Measurements from ENCODE around the gene TRAIP. TPM values are rescaled to one million over a fixed set of nuclear protein-coding genes. Genes with fewer than 3 reads are reported as not detected.
"Not testable (repeated sequence)": the region's sequence is repeated elsewhere in the genome, so short reads cannot be mapped to it uniquely, and the experiment has no call there.

The TRAIP gene
- total RNA-seq, 1 experiment from 2014 or later = 28.0 TPM

DNA sequence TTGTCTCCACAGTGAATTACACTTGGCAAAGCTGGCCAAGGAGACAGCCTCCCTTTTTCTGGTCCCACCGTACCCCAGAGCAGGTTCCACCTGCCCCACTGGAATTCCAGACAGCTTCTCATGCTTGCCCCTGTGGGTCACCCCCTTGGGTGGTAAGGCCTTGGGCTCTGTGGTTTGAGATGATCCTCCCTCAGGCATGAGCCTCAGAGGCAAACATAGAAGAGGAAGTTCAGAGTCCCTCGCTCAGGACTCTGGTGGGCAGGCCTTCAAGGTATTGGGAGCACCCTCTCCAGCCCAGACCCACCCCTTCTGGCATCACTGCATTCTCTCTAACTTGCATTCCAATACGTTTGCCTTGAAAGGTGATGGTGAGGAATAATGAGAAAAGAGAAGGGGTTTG is 25.0 kb downstream of the TRAIP start:
- H3K36me3 Mint-ChIP-seq (ENCODE audit: insufficient read depth, unreplicated experiment) = peaks cover 34% of the 10 kb centered on the region
- H3K4me1 Mint-ChIP-seq (ENCODE audit: low read depth, unreplicated experiment) = no peaks in the 10 kb centered on the region
- no peak overlapping the region for H3K4me3 ChIP-seq (ENCODE audit: low read depth, low read length)
- H3K4me1 ChIP-seq = no peaks in the 10 kb centered on the region
- H3K36me3 ChIP-seq (ENCODE audit: control insufficient read depth, insufficient read depth, low read length) = 0 out of 2 replicates have a peak, but pooled peaks cover 1% of the 10 kb centered on the region
- no peaks in the 10 kb centered on the region for H3K27me3 ChIP-seq (replicated peaks; ENCODE audit: control insufficient read depth, insufficient read depth, low read length)
- POLR2A ChIA-PET = no interaction called here
- no peaks in the 10 kb centered on the region for H3K9me3 ChIP-seq
- H3K27ac Mint-ChIP-seq (ENCODE audit: unreplicated experiment) = no peak overlapping the region
- no peaks in the 10 kb centered on the region for H3K27me3 Mint-ChIP-seq (ENCODE audit: insufficient read depth, unreplicated experiment)
- CTCF ChIA-PET = no interaction called here
- intact Hi-C loops (cut with micrococcal nuclease; ENCODE audit: unreplicated experiment) = no loop called here
- H3K9me3 Mint-ChIP-seq (ENCODE audit: unreplicated experiment) = no peaks in the 10 kb centered on the region
- BruUV-seq (replicated peaks) = no TSS peak
- TF ChIP-seq, protein P1, sequence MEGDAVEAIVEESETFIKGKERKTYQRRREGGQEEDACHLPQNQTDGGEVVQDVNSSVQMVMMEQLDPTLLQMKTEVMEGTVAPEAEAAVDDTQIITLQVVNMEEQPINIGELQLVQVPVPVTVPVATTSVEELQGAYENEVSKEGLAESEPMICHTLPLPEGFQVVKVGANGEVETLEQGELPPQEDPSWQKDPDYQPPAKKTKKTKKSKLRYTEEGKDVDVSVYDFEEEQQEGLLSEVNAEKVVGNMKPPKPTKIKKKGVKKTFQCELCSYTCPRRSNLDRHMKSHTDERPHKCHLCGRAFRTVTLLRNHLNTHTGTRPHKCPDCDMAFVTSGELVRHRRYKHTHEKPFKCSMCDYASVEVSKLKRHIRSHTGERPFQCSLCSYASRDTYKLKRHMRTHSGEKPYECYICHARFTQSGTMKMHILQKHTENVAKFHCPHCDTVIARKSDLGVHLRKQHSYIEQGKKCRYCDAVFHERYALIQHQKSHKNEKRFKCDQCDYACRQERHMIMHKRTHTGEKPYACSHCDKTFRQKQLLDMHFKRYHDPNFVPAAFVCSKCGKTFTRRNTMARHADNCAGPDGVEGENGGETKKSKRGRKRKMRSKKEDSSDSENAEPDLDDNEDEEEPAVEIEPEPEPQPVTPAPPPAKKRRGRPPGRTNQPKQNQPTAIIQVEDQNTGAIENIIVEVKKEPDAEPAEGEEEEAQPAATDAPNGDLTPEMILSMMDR (IDR thresholded peaks at IDR 0.05; ENCODE audit: insufficient read depth in 1 of 2, low read depth in 1 of 2, low read length in 1 of 2, severe bottlenecking in 1 of 2, unreplicated experiment in 1 of 2) = no peak
- no peak overlapping the region for H3K4me3 Mint-ChIP-seq (ENCODE audit: unreplicated experiment)
- DNase-seq = no peak

DNA sequence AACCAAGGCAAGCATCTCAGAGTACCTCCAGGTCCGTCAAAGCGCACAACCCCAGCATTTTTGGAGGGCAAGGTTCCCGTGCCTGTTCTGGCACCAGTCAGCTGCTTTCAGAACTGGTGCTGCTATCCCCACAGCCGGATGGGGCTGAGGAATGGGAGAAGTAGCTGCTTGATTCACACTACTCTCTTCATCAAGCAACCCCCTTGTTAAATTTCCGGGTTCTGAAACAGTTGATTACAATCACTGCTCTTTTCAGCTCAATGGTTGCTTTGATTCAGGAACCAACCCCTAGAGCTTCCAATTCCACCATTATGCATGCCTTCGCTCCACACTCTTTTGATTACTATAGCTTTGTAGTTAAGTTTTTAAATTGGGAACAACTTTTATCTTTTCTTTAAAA is 30.3 kb downstream of the TRAIP start:
- H3K36me3 Mint-ChIP-seq (ENCODE audit: insufficient read depth, unreplicated experiment) = peaks cover 22% of the 10 kb centered on the region
- TF ChIP-seq, protein P1 (IDR thresholded peaks at IDR 0.05; ENCODE audit: insufficient read depth in 1 of 2, low read depth in 1 of 2, low read length in 1 of 2, severe bottlenecking in 1 of 2, unreplicated experiment in 1 of 2) = no peak
- no peaks in the 10 kb centered on the region for H3K4me1 ChIP-seq
- H3K4me1 Mint-ChIP-seq (ENCODE audit: low read depth, unreplicated experiment) = no peaks in the 10 kb centered on the region
- intact Hi-C loops (cut with micrococcal nuclease; ENCODE audit: unreplicated experiment) = no loop called here
- POLR2A ChIA-PET = no interaction called here
- no peaks in the 10 kb centered on the region for H3K9me3 Mint-ChIP-seq (ENCODE audit: unreplicated experiment)
- no peak overlapping the region for H3K27ac Mint-ChIP-seq (ENCODE audit: unreplicated experiment)
- no peak for DNase-seq
- CTCF ChIA-PET = interaction anchor here (0.7 kb wide), 1 partner anchor 20 kb away, joined by 3 read pairs; no protein-coding TSS in a partner anchor
- BruUV-seq (replicated peaks) = no TSS peak
- no peaks in the 10 kb centered on the region for H3K9me3 ChIP-seq
- H3K4me3 Mint-ChIP-seq (ENCODE audit: unreplicated experiment) = no peak overlapping the region
- no peaks in the 10 kb centered on the region for H3K36me3 ChIP-seq (ENCODE audit: control insufficient read depth, insufficient read depth, low read length)
- no peaks in the 10 kb centered on the region for H3K27me3 Mint-ChIP-seq (ENCODE audit: insufficient read depth, unreplicated experiment)
- H3K4me3 ChIP-seq (ENCODE audit: low read depth, low read length) = no peak overlapping the region
- no peaks in the 10 kb centered on the region for H3K27me3 ChIP-seq (replicated peaks; ENCODE audit: control insufficient read depth, insufficient read depth, low read length)

DNA sequence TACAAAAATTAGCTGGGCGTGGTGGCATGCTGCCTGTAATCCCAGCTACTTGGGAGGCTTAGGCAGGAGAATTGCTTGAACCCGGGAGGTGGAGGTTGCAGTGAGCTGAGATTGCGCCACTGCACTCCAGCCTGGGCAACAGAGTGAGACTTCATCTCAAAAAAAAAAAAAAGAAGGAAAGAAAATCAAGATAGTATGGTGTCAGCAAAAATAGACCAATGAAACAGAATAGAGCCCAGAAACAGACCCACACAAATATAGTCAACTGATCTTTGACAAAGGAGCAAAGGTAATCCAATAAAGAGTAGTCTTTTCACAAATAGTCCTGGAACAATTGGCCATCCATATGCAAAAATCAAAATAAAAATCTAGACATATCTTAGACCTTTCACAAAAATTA is 33.2 kb downstream of the TRAIP start:
- peaks cover 11% of the 10 kb centered on the region for H3K36me3 Mint-ChIP-seq (ENCODE audit: insufficient read depth, unreplicated experiment)
- H3K4me1 ChIP-seq; H3K4me3 ChIP-seq (ENCODE audit: low read depth, low read length); H3K27ac Mint-ChIP-seq (ENCODE audit: unreplicated experiment); DNase-seq; H3K9me3 Mint-ChIP-seq (ENCODE audit: unreplicated experiment); H3K4me1 Mint-ChIP-seq (ENCODE audit: low read depth, unreplicated experiment); H3K27me3 ChIP-seq (replicated peaks; ENCODE audit: control insufficient read depth, insufficient read depth, low read length); H3K36me3 ChIP-seq (ENCODE audit: control insufficient read depth, insufficient read depth, low read length); POLR2A ChIA-PET; H3K4me3 Mint-ChIP-seq (ENCODE audit: unreplicated experiment); intact Hi-C loops (cut with micrococcal nuclease; ENCODE audit: unreplicated experiment); H3K9me3 ChIP-seq; BruUV-seq (replicated peaks); CTCF ChIA-PET; H3K27me3 Mint-ChIP-seq (ENCODE audit: insufficient read depth, unreplicated experiment): not testable (repeated sequence)
